SK-N-SH (cell line): Measurements from ENCODE around the gene FRMD1. TPM values are rescaled to one million over a fixed set of nuclear protein-coding genes. Genes with fewer than 3 reads are reported as not detected.

Source experiments
- CTCF ChIA-PET: fragments of 300-600, 350-600 bp; formaldehyde crosslinking; extraction: SDS; loops from one replicate; lab custom pipeline; 2021; lab: Yijun Ruan, JAX
- POLR2A ChIA-PET: fragments of 350-600 bp; sonication (Branson Sonifier 250); formaldehyde crosslinking; extraction: SDS; loops from one replicate; lab custom pipeline; 2020; ENCODE audit warnings: antibody characterized with exemption, inconsistent platforms; lab: Yijun Ruan, JAX
- DNase-seq: peaks from one replicate; pipeline ENCODE4 v3.0.0; 2012
- H2AFZ ChIP-seq: fragments of 200-600 bp; sonication (generic); 2 replicates; pipeline ENCODE4 v1.8.1; 2016; ENCODE audit warnings: antibody characterized with exemption, mild to moderate bottlenecking, low read depth
- H3F3A ChIP-seq: fragments of 200-600 bp; sonication (generic); replicated peaks from 2 replicates; pipeline ENCODE3; 2016; ENCODE audit warnings: antibody characterized with exemption, mild to moderate bottlenecking; ENCODE audit not compliant: insufficient read depth
- H3K27ac ChIP-seq, 2 experiments: fragments of 200-500 bp in 1 of 2; fragments of 200-600 bp in 1 of 2; sonication (Bioruptor generic) in 1 of 2; sonication (generic), shearing (Covaris generic) in 1 of 2; 2 replicates each; pipeline versions ENCODE4 v1.5.1 to v1.6.1; 2014 to 2016; ENCODE audit warnings: low read depth in 2 of 2, inconsistent platforms in 1 of 2, low read length in 1 of 2, mild to moderate bottlenecking in 1 of 2, mixed read lengths in 1 of 2
- H3K27me3 ChIP-seq: fragments of 200-600 bp; sonication (generic), shearing (Covaris generic); 2 replicates; pipeline ENCODE4 v1.6.1; 2016; ENCODE audit warnings: mixed run types; ENCODE audit not compliant: insufficient read depth
- H3K36me3 ChIP-seq, 2 experiments: fragments of 200-500 bp in 1 of 2; fragments of 200-600 bp in 1 of 2; sonication (Bioruptor generic) in 1 of 2; sonication (generic) in 1 of 2; replicated peaks in 1 of 2; 2 replicates each; pipeline versions ENCODE3 to v1.5.1; 2014 to 2016; ENCODE audit warnings: low read length in 1 of 2, mild to moderate bottlenecking in 1 of 2; ENCODE audit not compliant: insufficient read depth in 2 of 2, control insufficient read depth in 1 of 2
- H3K4me1 ChIP-seq, 2 experiments: fragments of 200-500 bp in 1 of 2; fragments of 200-600 bp in 1 of 2; sonication (Bioruptor generic) in 1 of 2; sonication (generic), shearing (Covaris generic) in 1 of 2; 2 replicates each; pipeline versions ENCODE4 v1.5.1 to v1.6.1; 2014 to 2016; ENCODE audit warnings: low read depth in 1 of 2, low read length in 1 of 2, mixed run types in 1 of 2; ENCODE audit not compliant: insufficient read depth in 2 of 2, control insufficient read depth in 1 of 2
- H3K4me2 ChIP-seq: fragments of 200-600 bp; sonication (generic), shearing (Covaris generic); 2 replicates; pipeline ENCODE4 v1.6.1; 2017; ENCODE audit warnings: mixed run types
- H3K4me3 ChIP-seq, 2 experiments: fragments of 200-500 bp in 1 of 2; fragments of 200-600 bp in 1 of 2; sonication (Bioruptor generic) in 1 of 2; sonication (generic), shearing (Covaris generic) in 1 of 2; 2 replicates each; pipeline versions ENCODE4 v1.5.1 to v1.8.1; 2014 to 2016; ENCODE audit warnings: low read depth in 2 of 2, inconsistent platforms in 1 of 2, low read length in 1 of 2, mild to moderate bottlenecking in 1 of 2, mixed read lengths in 1 of 2, moderate library complexity in 1 of 2
- H3K79me2 ChIP-seq: fragments of 200-600 bp; sonication (generic); 2 replicates; pipeline ENCODE4 v1.8.1; 2017; ENCODE audit warnings: mild to moderate bottlenecking; ENCODE audit not compliant: insufficient read depth
- H3K9ac ChIP-seq: fragments of 200-600 bp; sonication (generic); 2 replicates; pipeline ENCODE4 v1.6.1; 2017; ENCODE audit warnings: mixed run types
- H3K9me2 ChIP-seq: fragments of 200-600 bp; sonication (generic); 2 replicates; pipeline ENCODE4 v1.6.1; 2017; ENCODE audit warnings: mixed run types
- H3K9me3 ChIP-seq: fragments of 200-600 bp; sonication (generic); 2 replicates; pipeline ENCODE4 v1.6.1; 2017; ENCODE audit warnings: mixed run types, mild to moderate bottlenecking, moderate library complexity
- H4K20me1 ChIP-seq: fragments of 200-600 bp; sonication (generic); 2 replicates; pipeline ENCODE4 v1.6.1; 2017; ENCODE audit warnings: mild to moderate bottlenecking, mixed run types; ENCODE audit not compliant: insufficient read depth
- CHD2 ChIP-seq: fragments of 150-350 bp; IDR thresholded peaks from 2 replicates; pipeline ENCODE4 v1.6.1; 2018; ENCODE audit warnings: low read length; ENCODE audit not compliant: partially characterized antibody
- ELF1 ChIP-seq: IDR thresholded peaks from 2 replicates; pipeline ENCODE4 v1.4.0; 2012
- FOSL2 ChIP-seq: IDR thresholded peaks from 2 replicates; pipeline ENCODE4 v1.4.0; 2012; ENCODE audit warnings: low read depth, mild to moderate bottlenecking, moderate library complexity, borderline replicate concordance
- FOXJ3 ChIP-seq: sonication (generic); formaldehyde crosslinking; IDR thresholded peaks from 2 replicates; pipeline ENCODE4 v1.5.1; 2020; ENCODE audit warnings: mild to moderate bottlenecking, missing genetic modification reagents
- FOXM1 ChIP-seq: IDR thresholded peaks from 2 replicates; pipeline ENCODE4 v1.4.0; 2012; ENCODE audit warnings: low read depth, mild to moderate bottlenecking
- GABPA ChIP-seq: IDR thresholded peaks from 2 replicates; pipeline ENCODE4 v1.4.0; 2012; ENCODE audit warnings: low read depth, mild to moderate bottlenecking
- GATA2 ChIP-seq: sonication (generic); formaldehyde crosslinking; IDR thresholded peaks from 2 replicates; pipeline ENCODE4 v1.5.0; 2020; ENCODE audit warnings: mild to moderate bottlenecking, missing genetic modification reagents
- IRF3 ChIP-seq: fragments of 150-350 bp; IDR thresholded peaks from 2 replicates; pipeline ENCODE4 v1.6.1; 2016; ENCODE audit warnings: mild to moderate bottlenecking, low read depth, low read length
- JUND ChIP-seq: IDR thresholded peaks from 2 replicates; pipeline ENCODE4 v1.4.0; 2012
- MXI1 ChIP-seq: IDR thresholded peaks from 2 replicates; pipeline ENCODE4 v1.6.1; 2012; ENCODE audit warnings: mild to moderate bottlenecking, low read depth, low read length, improper control_type of control experiment
- NFIC ChIP-seq: IDR thresholded peaks from 2 replicates; pipeline ENCODE4 v1.4.0; 2012; ENCODE audit warnings: borderline replicate concordance
- NRF1 ChIP-seq: IDR thresholded peaks from 2 replicates; pipeline ENCODE4 v1.6.1; 2012; ENCODE audit warnings: low read depth, mild to moderate bottlenecking, low read length
- RAD21 ChIP-seq: IDR thresholded peaks from 2 replicates; pipeline ENCODE4 v1.6.1; 2012; ENCODE audit warnings: mild to moderate bottlenecking, low read length
- RCOR1 ChIP-seq: fragments of 150-350 bp; IDR thresholded peaks from 2 replicates; pipeline ENCODE4 v1.6.1; 2017; ENCODE audit warnings: antibody characterized with exemption, low read length
- RFX5 ChIP-seq: IDR thresholded peaks from 2 replicates; pipeline ENCODE4 v1.6.1; 2012; ENCODE audit warnings: mild to moderate bottlenecking, improper control_type of control experiment, low read length
- SIN3A ChIP-seq: IDR thresholded peaks from 2 replicates; pipeline ENCODE4 v1.6.1; 2012; ENCODE audit warnings: low read depth, mild to moderate bottlenecking, low read length, moderate library complexity, borderline replicate concordance
- SMC3 ChIP-seq: IDR thresholded peaks from 2 replicates; pipeline ENCODE4 v1.6.1; 2012; ENCODE audit warnings: low read depth, low read length, improper control_type of control experiment
- TEAD4 ChIP-seq: IDR thresholded peaks from 2 replicates; pipeline ENCODE4 v1.4.0; 2012; ENCODE audit warnings: mild to moderate bottlenecking, borderline replicate concordance; ENCODE audit not compliant: insufficient read depth
- YY1 ChIP-seq: IDR thresholded peaks from 2 replicates; pipeline ENCODE4 v1.4.0; 2012; ENCODE audit warnings: low read depth, mild to moderate bottlenecking
- ZBTB33 ChIP-seq: IDR thresholded peaks from 2 replicates; pipeline ENCODE4 v1.4.0; 2012; ENCODE audit warnings: low read depth, borderline replicate concordance
- WGBS: methylation state at CpG from one replicate; pipeline ENCODE4 v1.1.6; 2017; ENCODE audit warnings: low lambda C conversion rate; 5-methylcytosine and 5-hydroxymethylcytosine counted together
- polyA plus RNA-seq, 3 experiments: library from polyadenylated mRNA; depleted of rRNA; stranded (reverse); fragments of >200 nt; gene quantifications; 2 replicates each; pipeline ENCODE4 v1.2.3, GENCODE V29; 2012

The FRMD1 gene
- polyA plus RNA-seq, 1 of the 3 experiments (the other 2 are of a cell fraction), result not detected

GRCh38 chr6:168030908-168031307 is 48.1 kb downstream of the FRMD1 start:
- H3K27me3 ChIP-seq, result no peaks in the 10 kb centered on the region
- H3K4me1 ChIP-seq, result peaks cover 3 to 27% of the 10 kb centered on the region in 2 experiments; a peak in 2 of 4 replicates
- no peaks in the 10 kb centered on the region for H3K9me3 ChIP-seq
- CTCF ChIA-PET, result no interaction called here
- no peak for DNase-seq
- H3K27ac ChIP-seq, result no peak overlapping the region
- no peaks in the 10 kb centered on the region for H4K20me1 ChIP-seq
- H3K9me2 ChIP-seq, result no peaks in the 10 kb centered on the region
- no peaks in the 10 kb centered on the region for H3K36me3 ChIP-seq
- no peak overlapping the region for H3K9ac ChIP-seq
- no peak overlapping the region for H2AFZ ChIP-seq
- 41% methylated on average over 2 of the region's 2 CpGs for WGBS
- TF ChIP-seq SMC3 (no peak), NRF1 (no peak), IRF3 (no peak), GATA2 (no peak), FOXM1 (no peak), NFIC (no peak), FOXJ3 (CRISPR knock-in tag) (no peak), RAD21 (no peak), ELF1 (no peak), MXI1 (no peak), CHD2 (no peak), SIN3A (no peak), FOSL2 (no peak), GABPA (no peak)
- no peaks in the 10 kb centered on the region for H3F3A ChIP-seq
- H3K79me2 ChIP-seq, result no peaks in the 10 kb centered on the region
- POLR2A ChIA-PET, result no interaction called here
- H3K4me3 ChIP-seq, result no peak overlapping the region
- no peak overlapping the region for H3K4me2 ChIP-seq

GRCh38 chr6:168030218-168030746 is 48.7 kb downstream of the FRMD1 start:
- H3K9me2 ChIP-seq, result no peaks in the 10 kb centered on the region
- H3K79me2 ChIP-seq, result no peaks in the 10 kb centered on the region
- H3K27me3 ChIP-seq, result no peaks in the 10 kb centered on the region
- H3K9me3 ChIP-seq, result no peaks in the 10 kb centered on the region
- no peak overlapping the region for H3K4me2 ChIP-seq
- no peak for TF ChIP-seq ELF1
- TF ChIP-seq JUND, result no peak
- TF ChIP-seq TEAD4, result no peak
- TF ChIP-seq RFX5, result no peak
- no peak for TF ChIP-seq RCOR1
- no peak for TF ChIP-seq IRF3
- TF ChIP-seq SMC3, result no peak
- TF ChIP-seq NRF1, result no peak
- no peak for TF ChIP-seq FOXM1
- no peak for TF ChIP-seq RAD21
- no peak for TF ChIP-seq FOSL2
- no peak for TF ChIP-seq ZBTB33
- TF ChIP-seq MXI1, result no peak
- no peak for TF ChIP-seq YY1
- no peak for TF ChIP-seq GABPA
- no peak for TF ChIP-seq SIN3A
- no peak for TF ChIP-seq NFIC
- no peak overlapping the region for H2AFZ ChIP-seq
- DNase-seq, result no peak
- WGBS, result 63% methylated on average over 5 of the region's 5 CpGs
- no peaks in the 10 kb centered on the region for H3K36me3 ChIP-seq
- CTCF ChIA-PET, result no interaction called here
- peaks cover 0 to 21% of the 10 kb centered on the region in 2 experiments; a peak in 1 of 4 replicates for H3K4me1 ChIP-seq
- no peaks in the 10 kb centered on the region for H4K20me1 ChIP-seq
- H3F3A ChIP-seq, result no peaks in the 10 kb centered on the region
- H3K27ac ChIP-seq, result no peak overlapping the region
- H3K4me3 ChIP-seq, result no peak overlapping the region
- H3K9ac ChIP-seq, result no peak overlapping the region
- POLR2A ChIA-PET, result no interaction called here
